Small intestine (tissue), 7 donors: ENCODE data around the gene KRTAP5-6. TPM values are rescaled to one million over a fixed set of nuclear protein-coding genes. Genes with fewer than 3 reads are reported as not detected.
"Not testable (repeated sequence)": the region's sequence is repeated elsewhere in the genome, so short reads cannot be mapped to it uniquely, and the experiment has no call there.

Source experiments
- DNase-seq, 2 donors: peaks; one replicate each; pipeline versions ENCODE4 v3.0.0 to v3.0.0-alpha.2; 2013
- FAIRE-seq: peaks from 2 replicates; lab custom pipeline; 2012; peaks lifted over from hg19 to GRCh38; lab: Jason Lieb, UNC
- H3K27ac ChIP-seq, 3 donors: one replicate each; pipeline ENCODE4 v1.5.1; 2013; ENCODE audit warnings: low read length in 2 of 3, mild to moderate bottlenecking in 2 of 3, control low read depth in 1 of 3, inconsistent platforms in 1 of 3, low read depth in 1 of 3, moderate library complexity in 1 of 3
- H3K27me3 ChIP-seq, 3 donors: one replicate each; pipeline ENCODE4 v1.6.1; 2013; ENCODE audit warnings: low read length in 3 of 3, inconsistent platforms in 1 of 3; ENCODE audit not compliant: control insufficient read depth in 3 of 3, insufficient read depth in 3 of 3
- H3K36me3 ChIP-seq, 3 donors: one replicate each; pipeline ENCODE4 v1.6.1; 2013; ENCODE audit warnings: low read length in 3 of 3, inconsistent platforms in 1 of 3, low read depth in 1 of 3, mild to moderate bottlenecking in 1 of 3, moderate library complexity in 1 of 3; ENCODE audit not compliant: control insufficient read depth in 3 of 3, insufficient read depth in 2 of 3
- H3K4me1 ChIP-seq, 3 donors: one replicate each; pipeline ENCODE4 v1.6.1; 2013; ENCODE audit warnings: low read length in 2 of 3, inconsistent platforms in 1 of 3, low read depth in 1 of 3, mild to moderate bottlenecking in 1 of 3, moderate library complexity in 1 of 3; ENCODE audit not compliant: control insufficient read depth in 3 of 3, insufficient read depth in 2 of 3
- H3K4me3 ChIP-seq, 3 donors: one replicate each; pipeline ENCODE4 v1.5.1; 2013; ENCODE audit warnings: low read length in 3 of 3, control low read depth in 1 of 3, inconsistent platforms in 1 of 3, low read depth in 1 of 3, mild to moderate bottlenecking in 1 of 3, moderate library complexity in 1 of 3
- H3K9me3 ChIP-seq, 2 donors: one replicate each; pipeline ENCODE4 v1.6.1; 2013; ENCODE audit warnings: low read depth in 1 of 2, low read length in 1 of 2; ENCODE audit not compliant: control insufficient read depth in 2 of 2, insufficient read depth in 1 of 2
- WGBS, 3 donors: extraction: QIAGEN DNeasy Blood & Tissue Kit; methylation state at CpG; one replicate each; pipeline ENCODE4 v1.1.7; 2013; 5-methylcytosine and 5-hydroxymethylcytosine counted together
- polyA plus RNA-seq, 4 donors: library from polyadenylated mRNA; stranded (reverse) in 3 of 4; unstranded in 1 of 4; fragments of 200-250 nt in 3 of 4; fragments of 120-200 nt in 1 of 4; gene quantifications; one replicate each; pipeline versions ENCODE4 v1.2.1 to v1.2.3, GENCODE V29; 2013
- donor health status: healthy with polysubstance abuse.
- donor health status: control.
- donor health status: control.
- donor health status: Bipolar disorder and iron deficiency.
- donor health status: healthy.

Gene KRTAP5-6
- polyA plus RNA-seq, 4 donors, result not detected

DNA sequence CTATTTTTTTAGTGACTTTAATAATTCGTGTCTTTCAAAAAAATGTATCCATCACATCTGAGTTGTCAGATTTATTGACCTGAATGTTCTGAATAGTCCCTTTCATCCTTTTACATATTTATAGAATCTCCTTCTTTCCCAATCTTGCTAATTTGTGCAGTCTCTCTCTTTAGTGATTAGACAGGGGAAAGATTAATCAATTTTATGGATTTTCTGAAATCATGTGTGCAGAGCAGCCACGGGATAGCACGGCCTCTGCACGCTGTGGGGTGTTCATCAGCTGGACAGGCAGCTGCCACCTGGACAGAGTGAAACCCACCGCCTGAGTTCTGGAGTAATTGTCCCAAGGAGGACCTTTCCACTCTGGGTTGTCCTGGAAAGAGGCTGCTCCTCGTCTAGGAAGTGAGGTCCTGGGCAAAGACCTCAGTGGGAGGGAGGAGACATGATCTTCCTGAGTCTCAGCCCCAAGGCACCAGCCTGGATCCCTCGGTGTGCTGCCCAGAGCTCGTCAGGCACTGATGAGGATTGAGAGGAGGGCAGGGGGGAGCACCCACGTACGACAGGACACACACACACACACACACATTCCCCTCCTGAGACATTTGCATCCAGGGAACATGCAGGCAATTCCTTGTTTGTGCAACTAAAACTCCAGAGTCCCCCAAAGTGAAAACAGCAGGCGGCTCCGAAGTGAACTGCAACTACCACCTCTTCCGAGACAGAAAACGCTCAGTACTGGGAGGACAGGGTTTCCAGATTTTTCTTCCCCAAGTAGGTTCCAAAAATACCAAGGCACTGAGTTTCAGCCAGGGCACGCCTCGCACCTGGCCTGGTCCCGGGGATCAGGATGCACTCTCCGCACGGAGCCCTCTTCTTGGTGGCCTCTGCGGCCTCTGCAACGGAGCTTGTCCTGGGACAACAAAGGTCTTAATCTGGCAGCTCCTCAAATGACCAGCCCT, 22.5 kb upstream of the KRTAP5-6 start:
- FAIRE-seq, result no peak
- Histone ChIP-seq H3K27ac (peak overlapping the region in 2 of 3 donors; percentile 32 to 51), H3K9me3 (no peaks in the 10 kb centered on the region), H3K27me3 (peaks cover 0 to 9% (median 5%) of the 10 kb centered on the region in 3 donors), H3K4me3 (no peak overlapping the region), H3K36me3 (no peaks in the 10 kb centered on the region), H3K4me1 (peaks cover 0 to 8% (median 0%) of the 10 kb centered on the region in 3 donors)
- 51 to 61% (median 56%) methylated on average over 21 of the region's 21 CpGs for WGBS, 3 donors
- no peak for DNase-seq

DNA sequence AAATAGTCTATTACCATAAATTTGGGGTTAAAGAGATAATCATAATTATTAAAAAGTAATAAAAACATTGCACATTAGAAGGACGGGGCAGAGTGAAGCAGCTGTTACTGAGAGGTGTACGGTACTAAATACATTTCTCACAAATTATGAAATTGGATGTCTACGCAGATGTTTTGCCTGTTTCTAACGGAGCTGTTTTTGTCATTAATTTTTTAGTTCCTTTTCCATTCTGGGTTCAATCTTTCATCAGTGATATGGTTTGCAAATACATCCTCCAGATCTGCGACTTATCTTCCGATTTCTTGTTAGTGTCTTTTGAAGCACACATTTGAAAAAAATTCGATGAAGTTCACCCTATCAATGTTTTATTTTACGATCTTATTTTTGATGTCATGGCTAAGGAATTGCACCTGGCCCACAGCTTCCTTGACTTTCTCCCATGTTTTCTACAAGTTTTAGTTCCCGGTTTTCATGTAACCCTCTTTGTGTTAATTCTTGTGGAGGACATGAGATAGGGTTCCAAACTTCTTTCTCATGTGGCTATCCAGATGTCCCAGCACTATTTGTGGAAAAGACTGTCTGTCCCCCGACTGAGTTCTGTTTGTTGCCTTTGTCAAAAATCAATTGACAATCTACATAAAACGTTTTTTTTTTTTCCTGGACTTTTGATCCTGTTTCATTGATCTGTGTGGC, 21.3 kb upstream of the KRTAP5-6 start:
- H3K4me1 ChIP-seq, result peaks cover 0 to 8% (median 0%) of the 10 kb centered on the region in 3 donors

DNA sequence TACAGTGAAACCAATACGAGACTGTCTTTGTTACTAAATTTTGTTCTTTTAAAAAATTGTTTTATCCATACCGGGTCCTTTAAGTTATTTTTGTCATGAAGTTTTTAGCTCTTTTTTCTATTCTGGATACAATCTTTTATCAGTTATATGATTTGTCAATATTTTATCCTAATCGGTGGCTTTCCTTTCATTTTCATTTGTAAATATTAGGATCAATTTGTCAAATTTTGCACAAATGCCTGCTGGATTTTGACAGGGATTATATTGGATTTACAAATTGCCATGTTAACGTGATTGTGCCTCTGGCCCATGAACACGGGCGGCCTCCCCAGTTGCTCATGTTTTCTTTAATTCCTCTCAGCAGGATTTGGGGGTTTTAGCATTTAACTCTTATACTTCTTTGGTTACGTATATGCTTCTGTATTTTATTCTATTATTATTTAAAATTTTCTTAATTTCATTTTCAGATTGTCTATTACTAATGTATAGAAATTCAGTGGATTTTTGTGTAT, 20.7 kb upstream of the KRTAP5-6 start:
- 42 to 67% (median 53%) methylated on average over 7 of the region's 7 CpGs for WGBS, 3 donors
- Histone ChIP-seq H3K36me3 (no peaks in the 10 kb centered on the region), H3K4me3 (no peak overlapping the region), H3K27me3 (peaks cover 0 to 5% (median 0%) of the 10 kb centered on the region in 3 donors), H3K27ac (no peak overlapping the region), H3K4me1 (peaks cover 0 to 8% (median 0%) of the 10 kb centered on the region in 3 donors), H3K9me3 (no peaks in the 10 kb centered on the region)
- no peak for FAIRE-seq
- DNase-seq, result no peak

More for the DNA sequence above, 21.3 kb upstream of the KRTAP5-6 start:
- WGBS, 3 donors, result 29 to 62% (median 42%) methylated on average over 11 of the region's 11 CpGs
- Histone ChIP-seq H3K9me3 (no peaks in the 10 kb centered on the region), H3K27me3 (peaks cover 0 to 5% (median under 1%) of the 10 kb centered on the region in 3 donors), H3K36me3 (no peaks in the 10 kb centered on the region), H3K27ac (no peak overlapping the region), H3K4me3 (no peak overlapping the region)
- no peak for DNase-seq
- no peak for FAIRE-seq

DNA sequence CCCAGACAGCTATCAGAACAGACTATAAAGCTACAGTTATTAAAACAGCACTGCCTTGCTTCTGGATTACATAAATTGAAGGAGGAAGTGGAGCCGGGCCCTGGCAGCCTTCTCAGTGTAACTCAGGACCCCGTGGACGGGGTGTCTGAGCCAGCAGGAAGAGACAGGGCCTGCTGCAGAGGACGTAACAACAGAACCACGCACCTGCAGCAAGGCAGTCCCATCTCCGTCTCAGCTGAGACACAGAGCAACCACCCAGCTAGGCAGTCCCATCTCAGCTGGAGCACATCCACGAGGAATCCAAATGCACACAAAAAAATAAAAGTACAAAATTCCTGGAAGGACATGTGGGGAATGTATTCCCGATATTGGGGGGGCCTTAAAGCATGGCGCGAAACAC, 17.1 kb upstream of the KRTAP5-6 start:
- H3K9me3 ChIP-seq, result no peaks in the 10 kb centered on the region
- peaks cover 0 to under 1% (median 0%) of the 10 kb centered on the region in 3 donors for H3K27me3 ChIP-seq
- no peak overlapping the region for H3K4me3 ChIP-seq
- WGBS, 3 donors, result 78 to 82% (median 80%) methylated on average over 10 of the region's 10 CpGs
- H3K4me1 ChIP-seq, result peaks cover 0 to under 1% (median 0%) of the 10 kb centered on the region in 3 donors
- DNase-seq (no peak), FAIRE-seq (no peak)
- no peak overlapping the region for H3K27ac ChIP-seq
- H3K36me3 ChIP-seq, result no peaks in the 10 kb centered on the region

DNA sequence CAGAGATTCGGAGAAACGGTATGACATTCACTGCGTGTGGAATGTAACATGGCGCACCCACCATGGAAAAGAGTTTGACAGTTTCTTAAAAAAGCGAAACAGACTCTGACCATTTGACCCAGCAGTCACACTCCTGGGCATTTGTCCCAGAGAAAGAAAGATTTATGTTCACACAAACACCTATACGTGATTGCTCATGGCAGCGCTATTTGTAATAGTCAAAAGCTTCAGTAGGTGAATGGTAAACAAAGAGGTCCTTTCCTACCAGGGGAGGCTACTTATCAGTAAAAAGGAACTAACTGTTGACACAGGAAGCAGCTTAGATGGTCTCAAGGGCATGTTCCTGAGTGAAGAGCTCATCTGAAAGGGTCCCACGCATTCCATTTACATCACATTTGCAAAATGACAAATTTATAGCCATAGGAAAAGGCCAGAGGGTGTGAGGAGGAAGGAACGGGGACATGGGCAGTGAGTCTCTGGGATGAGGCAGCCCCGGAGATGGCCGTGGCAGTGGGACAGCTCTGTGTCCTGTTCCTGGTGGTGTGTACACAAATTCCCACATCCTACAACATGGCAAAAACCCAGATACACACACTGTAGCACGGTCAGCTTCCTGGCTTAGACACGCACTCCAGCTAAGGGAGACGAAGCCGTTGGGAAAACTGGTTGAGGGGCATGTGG, 14.6 kb upstream of the KRTAP5-6 start:
- no peak overlapping the region for H3K4me3 ChIP-seq
- peak overlapping the region in 1 of 3 donors; percentile 29 for H3K27ac ChIP-seq
- DNase-seq (no peak), FAIRE-seq (no peak)
- H3K27me3 ChIP-seq, result no peaks in the 10 kb centered on the region
- no peaks in the 10 kb centered on the region for H3K9me3 ChIP-seq
- no peaks in the 10 kb centered on the region for H3K36me3 ChIP-seq
- no peaks in the 10 kb centered on the region for H3K4me1 ChIP-seq
- 59 to 71% (median 60%) methylated on average over 15 of the region's 15 CpGs for WGBS, 3 donors

DNA sequence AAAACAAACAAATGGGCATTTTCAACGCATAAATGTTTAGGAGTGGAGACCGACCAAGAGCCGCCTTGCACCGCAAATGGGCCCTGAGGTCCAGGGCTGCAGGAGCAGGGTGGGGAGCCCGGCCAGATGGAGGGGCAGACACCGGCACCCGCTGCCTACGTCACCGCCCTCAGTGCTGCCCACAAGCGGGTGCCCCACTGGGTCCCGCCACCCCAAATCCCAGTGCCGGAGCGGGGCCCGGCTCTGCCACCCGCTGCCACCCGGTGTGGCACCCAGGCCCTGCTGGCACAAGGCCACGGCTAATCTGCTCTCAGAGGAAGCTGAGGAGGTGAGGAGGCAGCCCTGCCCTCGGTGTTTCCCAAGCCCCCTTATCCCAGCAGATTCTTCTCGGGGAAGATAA, 13.8 kb upstream of the KRTAP5-6 start:
- H3K27me3 ChIP-seq, FAIRE-seq, H3K9me3 ChIP-seq, H3K27ac ChIP-seq, H3K4me1 ChIP-seq, H3K4me3 ChIP-seq, DNase-seq, H3K36me3 ChIP-seq: not testable (repeated sequence)
- 65 to 81% (median 66%) methylated on average over 13 to 19 of the region's 19 CpGs for WGBS, 3 donors

DNA sequence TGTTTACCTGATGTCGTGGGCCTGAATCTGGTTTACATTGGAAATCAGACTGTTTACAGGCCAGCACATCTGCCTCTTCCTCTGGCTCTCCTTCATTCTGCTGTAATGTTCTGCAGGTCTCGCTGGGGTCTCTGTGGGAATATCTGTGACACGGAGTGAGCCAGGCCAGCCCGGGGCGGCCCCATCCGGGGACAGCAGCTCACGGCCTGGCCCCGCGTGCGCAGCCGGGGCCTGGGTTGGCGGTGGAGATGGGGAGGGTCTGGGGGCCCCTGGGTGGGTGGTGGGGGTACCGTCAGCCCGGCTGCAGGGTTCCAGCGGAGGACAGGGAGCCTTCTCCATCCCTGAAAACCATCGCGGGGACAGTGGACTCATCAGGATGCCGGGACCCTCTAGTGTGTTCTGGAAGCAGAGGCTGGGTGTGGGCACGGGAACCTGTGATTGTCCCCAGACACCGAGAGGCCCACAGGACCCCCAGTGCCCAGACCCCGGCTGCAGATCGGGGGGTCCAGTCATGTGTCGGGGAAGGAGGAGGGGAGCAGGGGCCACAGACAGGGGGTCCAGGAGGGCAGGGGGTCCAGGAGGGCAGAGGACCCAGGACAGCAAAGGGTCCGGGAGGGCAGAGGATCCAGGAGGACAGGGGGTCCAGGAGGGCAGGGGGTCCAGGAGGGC, 13.0 kb upstream of the KRTAP5-6 start:
- not testable (repeated sequence) for H3K27me3 ChIP-seq, H3K36me3 ChIP-seq, H3K4me1 ChIP-seq, DNase-seq, FAIRE-seq, H3K9me3 ChIP-seq, H3K4me3 ChIP-seq, H3K27ac ChIP-seq
- WGBS, 3 donors, result 79 to 90% (median 83%) methylated on average over 6 to 17 of the region's 24 CpGs
